Measurements from ENCODE around the gene CST9L. TPM values are rescaled to one million over a fixed set of nuclear protein-coding genes. Genes with fewer than 3 reads are reported as not detected.

Gene CST9L
- total and polyA plus RNA-seq, 10 of the 15 experiments (the other 5 are each of a cell fraction or from before 2014, with no cell fraction given) = not detected

DNA sequence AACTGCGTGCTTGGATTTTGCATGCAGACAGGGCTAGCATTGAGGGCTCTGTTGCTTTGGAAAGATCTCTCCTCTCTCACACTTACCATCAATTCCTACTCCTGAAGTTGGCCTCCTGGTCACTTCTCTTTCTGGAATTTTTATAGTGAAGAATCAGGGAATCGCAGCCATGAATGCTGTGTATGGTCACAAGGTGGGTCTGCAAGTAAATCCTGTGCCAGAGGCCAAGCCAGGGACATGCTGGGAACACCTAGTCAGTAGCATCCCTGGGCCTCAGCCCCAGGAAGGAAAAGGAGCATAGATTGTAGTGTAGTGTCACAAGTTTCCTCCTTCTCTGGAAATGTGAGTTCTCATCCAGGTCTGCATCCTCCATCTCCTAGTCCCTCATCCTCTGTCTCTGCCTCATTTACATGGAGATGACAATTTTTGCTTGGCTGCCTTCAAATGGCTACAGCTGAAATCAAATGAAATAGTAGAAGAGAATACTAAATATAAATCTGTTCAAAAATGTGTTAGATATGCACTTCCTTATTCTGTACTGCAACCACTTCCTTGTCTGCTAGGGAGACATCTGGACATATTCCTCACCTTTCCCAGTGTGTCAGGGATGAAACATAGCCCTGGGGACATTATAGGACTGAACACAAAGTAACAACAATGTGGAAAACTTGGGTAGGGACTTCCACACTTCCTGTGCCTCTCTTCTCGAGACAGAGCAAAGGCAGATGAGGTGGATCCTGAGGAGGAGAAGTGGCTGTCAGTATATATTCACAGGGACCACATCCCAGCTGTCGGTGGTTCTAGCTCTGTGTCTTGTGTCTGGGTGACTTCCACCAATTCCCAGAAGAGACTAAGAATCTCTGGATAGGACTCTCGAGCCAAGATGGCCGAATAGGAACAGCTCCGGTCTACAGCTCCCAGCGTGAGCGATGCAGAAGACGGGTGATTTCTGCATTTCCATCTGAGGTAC is 20.4 kb upstream of the CST9L start:
- ATAC-seq (no peak), FAIRE-seq (no peak), DNase-seq (ENCODE audit: low read depth, low spot score) (no peak)
- CTCF ChIA-PET = no interaction called here
- Histone ChIP-seq H3K79me2 (ENCODE audit: control insufficient read depth, insufficient read depth, low read length) (no peaks in the 10 kb centered on the region), H3K36me3 (ENCODE audit: control insufficient read depth in 2 of 2, insufficient read depth in 2 of 2, low read length in 1 of 2) (no peaks in the 10 kb centered on the region), H3K9me3 (replicated peaks; ENCODE audit: control insufficient read depth, insufficient read depth, low read length) (no peaks in the 10 kb centered on the region), H3K27ac (ENCODE audit: control insufficient read depth, insufficient read depth) (no peak overlapping the region), H3K4me3 (no peak overlapping the region), H2AFZ (ENCODE audit: control insufficient read depth, low read depth, low read length) (no peak overlapping the region), H3K4me2 (ENCODE audit: control insufficient read depth, insufficient read depth) (no peak overlapping the region), H4K20me1 (ENCODE audit: control insufficient read depth, insufficient read depth) (no peaks in the 10 kb centered on the region), H3K27me3 (replicated peaks in 1 of 2; ENCODE audit: control insufficient read depth in 2 of 2, insufficient read depth in 2 of 2, low read length in 1 of 2) (peaks cover 0 to 4% of the 10 kb centered on the region in 2 experiments; a peak in 2 of 4 replicates), H3K4me1 (ENCODE audit: control insufficient read depth, insufficient read depth, low read length) (no peaks in the 10 kb centered on the region), H3K9ac (ENCODE audit: control insufficient read depth, insufficient read depth, low read length) (no peak overlapping the region)
- TF ChIP-seq JUNB (IDR thresholded peaks at IDR 0.05) (no peak), BMI1 (IDR thresholded peaks at IDR 0.05; ENCODE audit: borderline replicate concordance) (no peak), ZNF217 (IDR thresholded peaks at IDR 0.05) (no peak), RFX5 (IDR thresholded peaks at IDR 0.05; ENCODE audit: low read depth, low read length) (no peak), MXI1 (IDR thresholded peaks at IDR 0.05; ENCODE audit: low read depth, low read length) (no peak), JUND (IDR thresholded peaks at IDR 0.05; ENCODE audit: low read depth, low read length) (no peak), RBBP5 (conservative IDR thresholded peaks at IDR 0.05) (no peak), MTA2 (IDR thresholded peaks at IDR 0.05; ENCODE audit: low read depth) (no peak), BRCA1 (IDR thresholded peaks at IDR 0.05; ENCODE audit: low read depth, low read length) (no peak), FOS (IDR thresholded peaks at IDR 0.05; ENCODE audit: borderline replicate concordance, extremely low read depth, insufficient read length) (no peak)
- TF ChIP-seq, protein P1, sequence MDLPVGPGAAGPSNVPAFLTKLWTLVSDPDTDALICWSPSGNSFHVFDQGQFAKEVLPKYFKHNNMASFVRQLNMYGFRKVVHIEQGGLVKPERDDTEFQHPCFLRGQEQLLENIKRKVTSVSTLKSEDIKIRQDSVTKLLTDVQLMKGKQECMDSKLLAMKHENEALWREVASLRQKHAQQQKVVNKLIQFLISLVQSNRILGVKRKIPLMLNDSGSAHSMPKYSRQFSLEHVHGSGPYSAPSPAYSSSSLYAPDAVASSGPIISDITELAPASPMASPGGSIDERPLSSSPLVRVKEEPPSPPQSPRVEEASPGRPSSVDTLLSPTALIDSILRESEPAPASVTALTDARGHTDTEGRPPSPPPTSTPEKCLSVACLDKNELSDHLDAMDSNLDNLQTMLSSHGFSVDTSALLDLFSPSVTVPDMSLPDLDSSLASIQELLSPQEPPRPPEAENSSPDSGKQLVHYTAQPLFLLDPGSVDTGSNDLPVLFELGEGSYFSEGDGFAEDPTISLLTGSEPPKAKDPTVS (IDR thresholded peaks at IDR 0.05; ENCODE audit: low read depth, low read length) = no peak
- POLR2A ChIA-PET = no interaction called here
- RAD21 ChIA-PET (ENCODE audit: unreplicated experiment) = no interaction called here
- in situ Hi-C loops (cut with MboI) = no loop called here
- 42% methylated on average over 8 of the region's 10 CpGs for WGBS (ENCODE audit: insufficient coverage, insufficient replicate concordance, low lambda C conversion rate, missing lambda C conversion rate)
- BruUV-seq (replicated peaks) = no TSS peak
- SMC1A ChIA-PET (ENCODE audit: uncharacterized antibody, unreplicated experiment) = no interaction called here
- intact Hi-C loops (cut with micrococcal nuclease; ENCODE audit: unreplicated experiment) = no loop called here
